HG02642 (cell line): Measurements from ENCODE around the gene GTF2F2.

Source experiments
- ATAC-seq: cut with Tn5 transposase; IDR thresholded peaks from one replicate; pipeline ENCODE4 v1.9.1; 2021; ENCODE audit warnings: mild to moderate bottlenecking; ENCODE audit not compliant: unreplicated experiment, poor library complexity

GTF2F2 gene, protein sequence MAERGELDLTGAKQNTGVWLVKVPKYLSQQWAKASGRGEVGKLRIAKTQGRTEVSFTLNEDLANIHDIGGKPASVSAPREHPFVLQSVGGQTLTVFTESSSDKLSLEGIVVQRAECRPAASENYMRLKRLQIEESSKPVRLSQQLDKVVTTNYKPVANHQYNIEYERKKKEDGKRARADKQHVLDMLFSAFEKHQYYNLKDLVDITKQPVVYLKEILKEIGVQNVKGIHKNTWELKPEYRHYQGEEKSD

DNA sequence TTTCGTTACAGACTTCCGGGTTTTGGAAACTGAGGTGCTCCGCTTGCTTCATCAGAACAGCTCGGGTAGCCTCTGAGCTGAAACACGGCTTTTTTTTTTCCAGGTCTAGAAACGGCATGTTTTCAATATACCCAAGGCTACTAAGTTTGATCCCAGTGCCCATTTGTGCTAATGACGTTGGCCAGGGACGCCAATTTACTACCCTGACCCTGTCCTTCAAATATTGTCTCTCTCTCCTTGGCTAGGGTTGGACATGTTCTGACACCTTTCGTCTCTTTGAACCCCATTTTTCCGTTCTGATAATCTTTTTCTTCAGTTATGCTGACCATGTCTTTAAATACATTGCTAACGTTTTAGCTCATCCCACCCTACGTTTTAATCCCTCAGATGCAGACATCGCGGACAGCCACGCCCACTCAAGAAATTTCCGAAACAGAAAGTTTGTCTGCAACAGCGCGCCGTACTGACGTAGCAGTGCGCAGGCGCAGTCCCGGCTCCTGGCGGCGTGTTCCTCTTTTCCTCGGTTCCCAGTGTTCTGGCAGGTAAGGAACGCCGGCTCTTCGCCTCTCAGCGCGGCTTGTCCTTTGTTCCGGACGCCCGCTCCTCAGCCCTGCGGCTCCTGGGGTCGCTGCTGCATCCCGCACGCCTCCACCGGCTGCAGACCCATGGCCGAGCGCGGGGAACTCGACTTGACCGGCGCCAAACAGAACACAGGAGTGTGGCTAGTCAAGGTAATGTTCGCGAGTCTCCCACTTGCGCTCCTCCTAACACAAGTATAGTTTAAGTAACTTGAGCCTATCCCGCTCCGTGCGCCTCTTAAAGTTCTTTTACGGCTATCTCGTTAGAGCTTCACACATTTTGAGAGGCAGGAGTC, at the start of gene GTF2F2:
TSS of gene GTF2F2 (plus strand) at position 520 of the 874 bp plus-strand sequence. CDS start at position 666, 146 bp downstream.
- peak; percentile 79 for ATAC-seq

DNA sequence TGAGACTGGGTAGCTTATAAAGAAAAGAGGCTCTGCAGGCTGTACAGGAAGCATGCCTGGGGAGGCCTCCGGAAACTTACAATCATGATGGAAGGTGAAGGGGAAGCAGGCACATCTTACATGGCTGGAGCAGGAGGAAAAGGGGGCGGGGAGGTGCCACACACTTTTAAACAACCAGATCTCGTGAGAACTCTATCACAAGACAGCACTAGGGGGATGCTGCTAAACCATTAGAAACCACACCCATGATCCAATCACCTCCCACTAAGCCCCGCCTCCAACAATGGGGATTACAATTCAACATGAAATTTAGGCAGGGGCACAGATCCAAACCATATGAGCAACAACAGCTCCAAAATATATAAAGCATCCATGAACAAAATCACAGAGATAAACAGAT, 46.5 kb upstream of the GTF2F2 start:
- ATAC-seq = no peak

DNA sequence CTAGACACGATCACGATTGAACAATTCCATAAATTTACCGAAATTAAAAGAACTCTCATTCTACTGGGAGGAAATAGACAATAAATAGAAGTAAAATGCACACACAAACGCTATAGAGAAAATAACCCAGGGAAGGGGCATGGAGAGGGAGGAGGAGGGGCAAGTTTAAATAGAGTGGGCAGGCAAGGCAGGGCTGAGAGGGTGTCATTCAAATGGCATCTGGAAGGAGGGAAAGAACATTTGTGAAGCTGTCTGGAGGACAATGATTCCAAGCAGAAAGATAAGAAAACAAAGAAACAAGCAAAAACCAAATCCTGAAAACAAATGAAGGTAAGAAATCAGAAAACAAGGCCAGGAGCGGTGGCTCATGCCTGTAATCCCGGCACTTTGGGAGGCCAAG, 45.6 kb upstream of the GTF2F2 start:
- ATAC-seq = no peak

DNA sequence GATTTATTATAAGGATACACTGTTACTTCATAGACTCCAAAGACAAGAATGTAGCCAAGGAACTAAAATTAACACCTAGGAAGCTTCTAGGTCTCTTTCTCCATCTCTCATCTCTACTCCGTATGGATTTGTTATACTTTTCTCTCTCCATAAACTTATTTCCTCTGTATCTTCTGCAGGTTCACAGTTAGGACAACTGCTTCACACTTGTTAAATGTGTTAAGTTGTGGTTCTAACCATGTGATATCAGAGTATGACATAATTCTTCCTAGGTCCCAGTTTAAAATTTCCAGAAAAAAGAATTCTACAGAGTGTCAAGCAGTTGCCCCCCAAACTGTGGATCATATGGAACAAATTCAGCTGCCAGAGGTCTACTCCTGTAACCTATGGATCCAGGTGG, 42.3 kb upstream of the GTF2F2 start:
- ATAC-seq = no peak

DNA sequence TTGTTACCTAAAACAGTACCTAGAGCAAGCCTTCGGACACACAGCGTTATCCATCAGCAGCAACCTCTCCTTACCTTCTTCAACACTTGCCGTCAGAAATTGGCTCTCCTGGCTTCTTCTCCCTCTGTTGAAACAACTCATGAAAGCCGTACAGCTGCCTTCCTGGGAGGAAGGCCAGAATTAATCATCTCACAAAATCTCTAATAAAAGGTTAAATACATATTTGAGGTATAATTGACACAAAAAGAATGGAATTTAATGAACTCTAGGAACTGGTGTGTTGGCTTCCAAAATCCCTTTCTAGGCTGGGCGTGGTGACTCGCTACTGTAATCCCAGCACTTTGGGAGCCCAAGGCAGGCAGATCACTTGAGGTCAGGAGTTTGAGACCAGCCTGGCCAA, 37.3 kb upstream of the GTF2F2 start:
- no peak for ATAC-seq

DNA sequence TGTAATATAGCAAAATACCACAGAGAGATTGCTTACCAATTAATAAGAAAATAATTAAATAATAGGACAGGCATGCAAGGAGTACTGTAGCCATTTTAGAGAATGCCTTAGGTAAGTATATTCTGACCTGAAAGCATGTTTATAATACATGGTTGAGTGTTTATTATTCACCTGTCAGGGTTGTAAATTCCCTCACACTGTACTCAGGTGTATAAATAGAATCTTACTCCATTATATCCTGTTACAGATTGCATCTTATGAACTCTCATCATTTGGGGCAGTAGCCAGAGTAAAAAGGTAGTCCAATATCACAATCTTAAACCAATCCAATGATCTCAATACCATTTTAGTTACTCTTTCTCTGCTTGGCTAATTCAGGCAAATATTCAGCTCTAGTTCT, 35.8 kb upstream of the GTF2F2 start:
- ATAC-seq = no peak

DNA sequence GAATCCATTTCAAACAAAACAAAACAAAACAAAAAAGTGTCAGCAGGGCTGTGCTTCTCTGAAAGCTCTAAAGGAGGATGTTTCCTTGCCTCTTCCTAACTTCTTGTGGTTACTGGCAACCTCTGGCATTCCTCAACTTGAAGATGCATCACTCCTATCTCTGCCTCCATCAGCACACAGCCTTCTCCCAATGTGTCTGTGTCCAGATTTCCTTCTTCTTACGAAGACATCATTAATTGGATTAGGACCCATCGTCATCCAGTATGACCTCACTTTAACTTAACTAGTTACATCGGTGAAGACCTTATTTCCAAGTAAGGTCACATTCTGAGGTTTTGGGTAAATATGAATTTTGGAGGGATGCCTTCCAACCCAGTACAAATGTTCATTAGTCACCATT, 33.8 kb upstream of the GTF2F2 start:
- no peak for ATAC-seq

DNA sequence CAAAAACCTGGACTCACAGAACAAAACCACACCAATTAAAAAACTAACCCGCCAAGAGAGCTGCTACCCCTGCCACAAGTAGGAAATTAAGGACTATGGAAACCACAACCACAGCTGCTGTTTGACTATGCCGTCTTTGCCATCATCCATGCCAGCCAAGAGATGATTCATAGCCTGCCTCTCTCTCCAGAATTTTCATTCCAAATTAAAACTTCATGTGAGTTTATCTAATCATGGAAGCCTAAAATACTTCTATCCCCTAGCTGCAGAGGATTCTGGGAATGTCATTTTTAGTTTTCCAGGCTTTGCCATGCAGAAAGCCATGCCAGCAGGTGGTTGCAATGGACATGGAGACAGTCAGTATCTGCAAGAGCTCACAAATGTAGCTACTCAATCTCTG, 27.6 kb upstream of the GTF2F2 start:
- ATAC-seq = no peak

DNA sequence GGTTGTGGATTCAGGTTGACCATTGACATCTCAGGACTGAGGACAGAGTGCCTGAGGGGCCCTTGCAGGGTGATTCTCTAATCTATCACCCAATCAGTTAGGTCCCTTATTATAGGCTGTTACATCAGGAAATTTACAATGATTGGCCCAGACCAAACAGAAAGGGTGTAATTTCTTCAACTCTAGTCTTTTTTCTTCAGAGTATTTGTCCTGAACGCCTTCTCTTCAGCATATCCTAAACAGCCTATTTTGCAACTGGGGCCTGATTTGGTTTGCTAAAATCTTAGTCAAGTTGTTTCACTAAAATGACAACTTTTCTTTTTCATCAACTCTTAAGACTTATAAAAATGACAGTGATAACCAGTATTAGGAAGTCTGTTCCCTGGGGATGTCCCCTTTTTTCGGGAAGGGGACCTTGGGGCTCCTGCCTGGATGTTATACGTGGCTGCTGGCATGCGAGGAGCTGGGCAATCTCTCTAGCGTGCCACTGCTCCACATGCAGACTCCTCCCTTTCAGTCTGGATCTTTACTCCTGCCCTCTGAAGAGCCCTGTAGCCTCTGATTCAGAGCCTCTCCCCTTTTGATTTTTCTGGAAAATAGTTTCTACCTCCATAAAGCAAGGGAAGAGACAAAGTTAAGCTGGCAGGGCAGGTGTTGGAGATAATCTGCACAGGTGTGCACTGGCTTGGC, 19.6 kb upstream of the GTF2F2 start:
- ATAC-seq = no peak

DNA sequence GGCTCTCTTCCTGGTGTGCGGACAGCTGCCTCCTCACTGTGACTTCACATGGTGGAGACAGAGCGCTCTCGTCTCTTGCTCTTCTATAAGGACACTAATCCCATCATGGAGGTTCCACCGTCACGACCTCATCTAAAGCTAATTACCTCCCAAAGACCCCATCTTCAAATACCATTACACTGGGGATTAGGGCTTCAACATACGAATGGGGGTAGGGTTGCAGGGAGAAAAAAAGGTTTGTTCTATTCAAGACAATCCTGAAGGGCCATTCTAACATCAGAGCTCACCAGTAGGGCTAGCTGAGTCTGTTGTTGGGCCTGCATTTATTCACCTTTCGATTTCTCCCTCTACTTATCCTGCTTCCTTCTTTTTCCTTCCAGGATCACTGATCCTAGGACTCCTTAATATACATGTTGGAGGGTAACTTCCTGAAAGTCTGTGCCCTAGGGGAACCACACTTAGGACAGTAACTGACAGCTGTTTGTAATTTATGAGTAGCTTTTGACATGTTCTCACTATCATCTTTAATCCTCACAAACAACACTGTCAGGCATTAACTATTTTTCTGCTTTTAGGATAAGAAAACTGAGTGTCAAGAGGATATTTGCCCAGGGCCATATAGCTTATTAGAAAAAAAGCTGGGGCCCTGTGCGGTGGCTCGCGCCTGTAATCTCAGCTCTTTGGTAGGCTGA, 18.8 kb upstream of the GTF2F2 start:
- ATAC-seq = no peak

DNA sequence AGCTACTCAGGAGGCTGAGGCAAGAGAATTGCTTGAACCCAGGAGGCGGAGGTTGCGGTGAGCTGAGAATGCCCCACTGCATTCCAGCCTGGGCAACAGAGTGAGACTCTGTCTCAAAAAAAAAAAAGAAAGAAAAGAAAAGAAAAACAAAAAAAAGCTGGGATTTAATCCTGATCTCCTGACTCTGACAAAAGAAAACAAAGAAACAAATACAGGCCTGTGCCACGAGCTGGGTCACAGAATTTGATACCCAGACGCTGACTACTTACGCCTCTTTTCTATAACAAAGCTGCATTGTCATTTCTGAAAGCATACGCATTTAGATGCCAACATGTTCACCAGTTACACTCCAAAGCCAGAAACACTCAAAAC, 18.2 kb upstream of the GTF2F2 start:
- ATAC-seq = no peak

DNA sequence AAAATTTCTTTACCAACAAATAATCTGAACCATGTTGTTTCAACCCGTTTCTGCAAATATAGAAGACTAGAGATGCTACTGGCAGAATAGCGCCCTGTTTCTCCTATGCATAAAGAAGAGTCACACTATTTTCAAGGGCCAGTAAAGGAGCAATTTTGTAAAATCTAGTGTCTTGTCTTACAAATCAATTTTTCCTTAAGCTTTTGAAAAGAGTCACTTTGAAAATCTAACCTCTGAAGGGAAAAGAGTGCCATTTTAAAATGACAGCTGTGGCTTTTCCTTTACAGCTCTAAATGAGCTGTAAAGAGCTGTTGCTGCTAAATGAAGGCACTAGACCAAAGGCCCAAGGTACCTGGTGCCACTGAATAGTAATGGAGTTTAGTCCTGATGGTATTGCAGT, 16.9 kb upstream of the GTF2F2 start:
- no peak for ATAC-seq

DNA sequence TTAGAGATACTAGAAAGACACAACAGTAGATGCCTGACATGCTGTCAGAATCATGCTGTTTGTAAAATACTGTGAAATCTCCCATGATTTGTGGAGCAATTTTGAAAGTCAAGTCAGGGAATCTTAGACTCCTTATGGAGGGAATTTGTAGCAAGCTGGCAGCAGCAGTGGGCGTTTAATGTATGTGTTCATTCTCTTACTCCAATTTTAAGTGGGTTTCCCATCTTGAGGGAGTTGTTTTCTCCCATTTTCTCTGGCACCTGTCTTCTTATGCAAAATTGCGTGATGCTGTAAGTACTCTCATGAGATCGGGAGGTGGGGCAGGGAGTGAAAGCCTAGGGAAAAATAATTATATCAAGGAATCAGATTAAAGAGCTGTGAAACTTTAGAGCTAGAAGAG, 16.0 kb upstream of the GTF2F2 start:
- no peak for ATAC-seq

DNA sequence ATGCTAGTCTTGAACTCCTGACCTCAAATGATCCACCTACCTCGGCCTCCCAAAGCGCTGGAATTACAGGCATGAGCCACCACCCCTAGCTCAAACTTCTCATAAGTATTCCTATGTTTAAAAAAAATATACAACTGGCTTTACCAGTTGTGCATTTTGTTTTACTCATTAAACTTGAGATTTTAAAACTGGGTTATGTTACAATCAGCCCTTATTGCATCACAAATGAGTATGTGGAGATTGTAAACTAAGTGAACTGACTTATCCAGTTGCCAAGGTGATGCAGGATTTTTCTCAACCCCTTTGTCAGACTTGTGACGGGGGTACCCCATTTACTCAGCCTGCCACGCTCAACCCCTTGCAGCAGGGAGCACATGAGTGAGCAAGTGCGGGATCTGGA, 14.4 kb upstream of the GTF2F2 start:
- ATAC-seq = no peak

DNA sequence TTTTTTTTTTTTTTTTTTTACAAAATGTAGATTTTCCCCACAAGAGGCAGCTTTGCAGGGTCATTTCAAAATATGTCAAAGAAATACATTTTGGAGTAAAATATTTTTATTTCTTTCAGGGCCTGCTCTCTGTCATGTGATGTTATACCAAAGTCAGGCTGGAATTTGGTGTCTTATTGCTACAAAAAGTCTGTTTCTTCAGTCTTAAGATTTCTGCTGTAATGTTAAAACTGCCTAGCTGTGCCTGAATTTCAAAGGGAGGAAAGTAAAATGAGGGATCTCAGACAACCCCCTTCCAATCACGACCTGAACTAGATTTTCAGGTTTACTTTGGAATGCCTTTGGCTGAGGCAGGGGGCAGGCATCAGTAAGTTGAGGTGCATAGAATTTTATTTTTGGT, 12.8 kb upstream of the GTF2F2 start:
- ATAC-seq = no peak

DNA sequence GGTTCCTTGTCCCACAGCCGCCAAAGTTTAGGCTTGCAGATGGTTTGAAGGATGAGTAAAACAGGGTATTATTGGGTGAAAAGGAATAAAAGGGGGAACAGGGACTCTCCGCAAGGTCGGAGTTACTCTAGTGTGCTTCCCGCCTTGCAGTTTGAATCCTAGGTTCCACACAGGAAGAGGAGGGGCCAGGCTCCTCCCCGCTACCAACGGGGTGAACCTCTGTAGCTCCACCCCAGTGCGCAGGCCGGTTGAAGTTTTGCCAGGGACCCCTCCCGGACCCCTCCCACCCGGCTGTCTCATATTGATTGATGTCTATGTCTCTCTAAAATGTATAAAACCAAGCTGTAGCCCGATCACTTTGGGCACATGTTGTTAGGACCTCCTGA, 11.6 kb upstream of the GTF2F2 start:
- peak; percentile 49 for ATAC-seq

DNA sequence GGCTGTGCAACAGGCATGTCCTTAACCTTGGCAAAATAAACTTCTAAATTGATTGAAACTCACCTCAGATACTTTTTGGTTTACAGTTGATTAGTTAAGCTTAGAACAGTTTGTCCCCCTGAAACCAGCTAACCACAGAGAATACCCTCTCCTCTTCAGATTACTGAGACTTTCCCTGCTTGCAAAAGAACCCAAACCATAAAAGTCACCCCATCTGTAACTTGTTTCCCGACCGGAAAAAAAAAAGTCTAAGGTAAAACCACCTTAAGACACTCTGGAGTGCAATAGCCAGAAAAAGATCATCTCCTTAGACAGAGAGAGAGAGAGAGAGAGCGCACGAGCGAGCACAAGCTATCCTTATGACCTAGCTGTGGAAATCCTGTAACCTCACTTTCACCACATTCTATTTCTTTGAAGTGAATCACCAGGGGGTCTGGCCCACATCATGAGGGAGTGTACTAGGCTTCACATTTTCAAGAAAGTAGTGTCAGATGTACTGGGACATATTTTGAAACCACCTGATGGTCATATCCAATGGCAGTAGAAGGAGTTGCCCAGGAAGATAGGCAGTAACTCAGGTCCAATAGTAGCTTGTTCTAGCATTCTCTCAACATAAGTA, 11.1 kb upstream of the GTF2F2 start:
- peak; percentile 75 for ATAC-seq

DNA sequence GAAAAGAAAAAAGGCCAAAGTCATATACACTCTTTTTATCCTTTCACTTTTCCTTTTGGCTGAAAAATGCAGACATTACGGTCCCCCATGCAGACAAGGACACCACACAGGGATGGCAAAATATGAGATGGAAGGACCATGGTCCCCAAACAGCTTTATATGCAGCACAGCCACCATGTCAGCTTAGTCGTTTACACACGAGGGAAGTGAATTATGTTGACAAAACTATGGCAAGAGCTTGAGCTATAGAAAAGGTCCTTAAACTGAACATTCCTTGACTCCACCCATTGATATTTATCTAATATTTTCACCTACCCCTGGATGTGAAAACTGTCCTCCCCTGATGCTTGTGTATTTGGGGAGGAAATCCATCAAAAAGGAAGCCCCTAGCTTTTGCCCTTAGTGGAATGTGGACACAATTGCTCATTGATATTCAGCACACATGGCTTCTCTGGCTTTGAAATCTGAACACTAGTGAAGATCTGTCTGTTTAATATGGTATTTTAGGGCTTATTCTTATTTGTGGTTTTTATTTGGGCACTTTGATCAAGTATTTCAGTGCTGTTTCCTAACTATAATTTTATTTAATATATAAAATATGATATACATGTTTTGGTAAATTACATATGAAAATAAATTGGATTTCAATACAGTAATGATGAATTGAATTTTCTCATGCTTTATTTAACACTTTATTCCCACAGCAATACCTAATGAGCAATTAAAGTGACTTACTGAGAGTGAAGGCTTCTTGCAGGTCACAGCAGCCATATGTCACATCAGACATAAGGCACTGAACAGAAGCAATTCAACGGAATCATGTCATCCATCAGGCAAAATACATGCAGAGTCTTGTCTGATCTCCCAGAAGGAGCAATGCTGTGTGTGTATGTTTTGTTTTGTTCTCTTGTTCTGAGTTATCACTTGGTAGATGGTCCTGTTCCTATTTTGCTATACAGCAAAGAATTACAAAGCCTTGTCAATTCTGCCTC, 6.8 kb upstream of the GTF2F2 start:
- ATAC-seq = no peak

DNA sequence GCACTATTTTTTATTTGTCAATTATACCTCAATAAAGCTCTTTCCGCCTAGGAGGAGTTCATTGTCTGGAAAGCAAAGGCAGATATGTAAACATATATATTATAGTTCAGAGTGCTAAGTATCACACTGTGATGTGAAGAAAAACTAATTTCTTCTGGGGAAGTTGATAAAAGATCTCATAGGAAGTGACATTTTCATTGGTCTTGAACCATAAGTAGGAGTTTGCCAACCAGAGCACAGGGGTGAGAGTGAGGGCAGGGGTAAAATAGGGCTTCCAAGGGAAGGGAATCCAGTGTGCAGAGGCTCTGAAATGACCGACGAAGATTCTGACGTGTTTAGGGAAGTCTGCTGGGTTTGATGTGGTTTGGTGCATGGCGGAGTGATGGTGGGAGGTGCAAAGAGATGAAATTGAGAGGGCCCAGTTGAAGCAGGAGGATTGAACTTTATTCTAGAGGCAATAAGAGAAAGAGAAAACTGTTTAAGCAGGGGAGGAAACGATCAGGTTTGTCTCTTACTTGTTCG, 780 bp upstream of the GTF2F2 start:
- ATAC-seq = peak; percentile 20
